T-helper 22 cell (primary cell): ENCODE results near the gene SEC31B.
A peak's percentile ranks its signal among the peaks of the same experiment; 100 is the strongest.

Source experiments
- DNase-seq: peaks from one replicate; pipeline ENCODE4 v3.0.0-alpha.2; 2020; ENCODE audit warnings: low read depth

The SEC31B gene

DNA sequence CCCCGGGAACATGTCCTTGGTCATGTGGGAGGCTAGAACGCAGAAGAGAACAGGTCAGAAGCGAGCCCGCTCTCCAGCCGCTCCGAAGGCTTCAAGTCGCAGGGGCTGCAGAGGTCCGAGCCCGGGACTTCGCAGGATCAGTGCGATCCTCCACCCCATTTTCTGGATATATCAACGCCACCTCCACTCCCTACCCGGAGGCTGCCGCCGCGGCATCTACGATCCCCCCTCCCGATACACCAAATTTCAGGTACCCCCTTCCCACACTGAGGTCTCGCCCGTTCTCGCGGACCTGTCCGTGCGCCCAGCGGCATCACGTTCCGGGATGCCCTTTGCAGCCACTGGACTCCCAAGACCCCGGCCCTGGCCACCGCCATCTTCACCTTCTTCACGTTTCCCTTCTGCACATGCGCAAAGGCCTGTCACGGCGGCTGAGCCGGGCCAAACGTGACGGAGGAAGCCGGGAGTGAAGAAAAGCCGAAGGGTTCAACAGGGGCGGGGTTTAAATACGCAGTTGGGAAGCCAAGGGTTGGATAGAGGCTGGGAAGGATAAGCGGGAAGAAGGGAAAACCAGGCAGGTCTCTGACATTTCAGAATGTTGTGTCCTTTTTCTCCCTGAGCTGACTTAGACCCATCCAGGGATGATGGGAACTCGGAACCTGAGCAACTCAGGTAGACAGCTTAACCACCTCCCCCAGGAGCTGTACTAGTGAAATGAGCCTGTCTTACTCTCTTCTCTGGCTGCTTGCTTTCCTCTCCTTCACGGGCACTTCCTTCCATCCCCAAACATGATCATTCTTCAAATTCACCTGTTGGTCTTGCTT lies 10.0 kb upstream of the SEC31B start, which contains the start of gene NDUFB8:
Gene NDUFB8 (minus strand): TSS at position 397 of the 824 bp plus-strand sequence. CDS start 20 bp downstream, at position 377.
- peak; percentile 70 for DNase-seq

- no peak for DNase-seq
These were observed 9.3 kb upstream of the SEC31B start for GRCh38 chr10:100528921-100529474.

- peak; percentile 12 for DNase-seq
These were observed 8.6 kb upstream of the SEC31B start for GRCh38 chr10:100528123-100528886.

DNA sequence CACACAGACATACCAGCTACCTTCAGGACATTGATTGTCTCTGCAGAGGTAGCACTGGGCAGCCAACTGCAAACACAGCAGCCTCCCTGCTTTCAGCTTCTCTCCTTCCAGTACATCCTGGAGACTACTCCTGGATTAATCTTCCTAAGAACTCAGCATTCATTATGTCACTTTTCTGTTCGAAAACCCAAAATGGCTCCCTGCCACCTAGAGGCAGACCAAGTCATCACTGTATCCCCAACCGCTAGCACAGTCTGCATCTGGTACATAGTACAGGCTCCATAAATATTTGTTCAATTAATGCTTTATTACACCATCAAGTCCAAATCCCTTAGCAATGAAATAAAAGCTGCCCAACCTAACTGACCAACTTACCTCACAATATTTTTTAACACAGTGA lies 5.0 kb upstream of the SEC31B start:
- DNase-seq: no peak

DNA sequence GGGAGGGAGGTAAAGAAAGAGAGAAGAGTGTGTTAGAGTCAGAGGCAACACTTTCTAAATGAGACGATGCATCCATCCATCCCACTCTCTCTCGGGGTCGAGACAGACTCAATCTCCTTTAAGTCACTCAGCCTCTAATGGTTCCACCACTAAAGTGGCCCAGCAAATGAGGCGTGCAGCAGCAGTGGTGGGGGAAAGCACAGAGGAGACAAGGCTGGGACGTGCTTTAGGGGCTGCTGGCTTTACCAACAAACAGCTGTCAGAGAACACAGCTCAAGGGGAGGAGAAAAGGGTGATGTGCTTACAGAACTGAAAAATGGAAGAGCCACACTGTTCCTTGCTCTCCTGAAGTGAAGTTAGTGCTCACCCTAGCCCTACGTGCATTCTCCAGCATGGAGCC lies 4.5 kb upstream of the SEC31B start:
- no peak for DNase-seq

- DNase-seq: no peak
These were observed 3.3 kb upstream of the SEC31B start for GRCh38 chr10:100522945-100523344.

DNA sequence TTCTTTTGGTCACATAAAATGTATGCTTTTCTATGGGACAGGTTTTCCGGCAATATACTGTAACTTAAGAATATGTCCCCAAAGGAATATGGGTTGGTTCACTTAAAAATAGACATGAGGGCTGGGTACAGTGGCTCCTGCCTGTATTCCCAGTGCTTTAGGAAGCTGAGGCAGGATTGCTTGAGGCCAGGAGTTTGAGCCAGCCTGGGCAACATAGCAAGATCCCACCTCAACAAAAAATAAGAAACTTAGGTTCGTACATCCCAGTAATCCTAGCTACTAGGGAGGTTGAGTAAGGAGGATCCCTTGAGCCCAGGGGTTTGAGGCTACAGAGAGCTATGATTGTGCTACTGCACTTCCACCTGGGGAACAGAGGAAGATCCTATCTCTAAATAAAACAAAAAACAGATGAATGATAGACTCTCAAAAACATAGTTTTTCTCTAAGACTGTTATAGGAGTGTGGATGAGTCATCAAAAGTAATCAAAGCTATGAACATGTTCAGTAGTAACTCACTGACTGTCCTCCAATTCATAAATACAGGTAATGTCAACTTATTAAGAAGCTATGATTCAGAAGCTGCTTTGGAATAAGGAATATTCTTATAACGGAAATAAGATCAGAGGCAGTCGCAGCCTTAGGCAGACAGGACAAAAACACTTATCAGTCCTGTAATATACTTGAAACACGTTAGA lies 2.6 kb upstream of the SEC31B start:
- DNase-seq: no peak

DNA sequence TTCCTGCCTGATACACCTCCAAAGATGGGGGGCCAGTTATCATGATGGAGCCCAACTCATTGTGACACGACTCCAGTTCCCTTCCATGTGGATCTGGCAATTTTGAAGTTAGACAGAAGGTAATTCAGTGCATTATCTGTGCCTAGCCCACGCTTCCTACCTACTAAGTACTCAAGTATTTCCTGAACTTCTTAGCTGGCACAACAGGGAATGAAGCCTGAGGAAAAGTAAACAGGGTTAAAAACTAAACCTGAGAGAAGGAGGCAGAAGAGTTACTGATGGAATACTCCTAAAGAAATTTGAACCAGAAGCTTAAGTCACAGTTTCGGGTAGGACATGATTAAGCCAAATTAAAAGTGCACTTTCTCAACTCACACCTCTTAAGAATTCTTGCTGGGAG lies 1.1 kb upstream of the SEC31B start:
- DNase-seq: no peak

DNA sequence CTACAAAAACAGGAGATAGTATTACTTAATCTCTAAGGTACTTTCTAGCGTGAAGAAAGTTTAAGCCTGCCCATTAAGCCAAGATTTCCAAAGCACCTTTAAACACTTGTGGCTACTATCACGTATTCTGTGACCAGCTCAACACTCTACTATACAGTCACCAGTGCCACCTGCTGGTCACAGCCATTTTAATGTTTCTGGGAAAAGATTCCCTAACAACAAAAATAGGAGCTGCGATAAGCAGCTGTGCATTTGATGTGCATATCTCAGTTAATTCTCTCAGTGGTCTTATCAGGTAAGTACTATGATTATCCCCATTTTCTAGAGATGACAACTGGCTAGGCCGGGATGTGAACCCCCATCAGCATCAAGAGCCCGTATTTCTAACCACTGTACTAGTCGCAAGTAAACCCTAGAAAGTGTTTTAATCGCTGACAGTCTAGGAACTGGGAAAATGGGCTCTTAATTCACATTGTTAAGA lies 860 bp downstream of the SEC31B start:
- DNase-seq: peak; percentile 12

- no peak for DNase-seq
These were observed 2.8 kb downstream of the SEC31B start for GRCh38 chr10:100516847-100517246.

DNA sequence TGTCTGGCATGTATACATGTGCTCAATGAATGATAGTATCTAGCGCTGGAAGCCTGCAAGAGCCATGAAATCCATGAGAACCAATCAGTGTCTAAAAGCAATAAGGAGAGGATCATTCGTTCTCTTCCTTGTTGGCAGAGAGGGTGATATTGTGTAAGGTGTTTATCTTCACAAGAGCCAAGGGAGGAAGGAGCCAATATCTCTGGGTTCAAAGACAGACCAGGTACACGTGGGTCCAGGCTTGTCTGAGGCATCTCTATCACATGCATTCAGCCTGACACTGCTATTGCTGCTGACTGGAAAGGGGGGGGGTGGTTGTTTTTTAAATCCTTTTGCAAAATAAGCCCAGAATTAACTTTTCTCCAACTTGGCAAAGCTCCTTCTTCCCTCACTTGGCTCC lies 4.0 kb downstream of the SEC31B start:
- DNase-seq: no peak

- peak; percentile 59 for DNase-seq
These were observed 8.9 kb downstream of the SEC31B start for GRCh38 chr10:100510533-100511308.

- no peak for DNase-seq
These were observed 10.3 kb downstream of the SEC31B start for GRCh38 chr10:100509241-100509840.

GRCh38 chr10:100508691-100509150 lies 10.9 kb downstream of the SEC31B start:
- no peak for DNase-seq

DNA sequence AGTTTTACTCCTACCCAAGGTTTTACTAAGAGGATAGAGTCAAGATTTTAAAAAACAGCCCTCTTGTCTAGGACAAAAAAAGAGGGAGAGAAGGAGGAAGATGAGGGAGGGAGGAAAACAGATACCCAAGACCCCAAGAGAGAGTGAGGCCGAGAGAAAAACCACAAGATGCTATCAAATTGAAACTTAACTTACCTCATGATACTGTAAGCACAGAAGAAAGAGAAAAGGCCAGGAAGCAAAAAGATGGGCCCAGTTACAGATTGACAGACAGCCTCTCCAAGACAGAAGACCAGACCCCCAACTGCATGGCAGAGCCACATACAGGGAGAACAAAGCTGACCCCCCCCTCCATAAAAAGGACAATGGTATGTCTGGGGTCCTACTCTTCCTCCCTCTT lies 11.4 kb downstream of the SEC31B start:
- no peak for DNase-seq

DNA sequence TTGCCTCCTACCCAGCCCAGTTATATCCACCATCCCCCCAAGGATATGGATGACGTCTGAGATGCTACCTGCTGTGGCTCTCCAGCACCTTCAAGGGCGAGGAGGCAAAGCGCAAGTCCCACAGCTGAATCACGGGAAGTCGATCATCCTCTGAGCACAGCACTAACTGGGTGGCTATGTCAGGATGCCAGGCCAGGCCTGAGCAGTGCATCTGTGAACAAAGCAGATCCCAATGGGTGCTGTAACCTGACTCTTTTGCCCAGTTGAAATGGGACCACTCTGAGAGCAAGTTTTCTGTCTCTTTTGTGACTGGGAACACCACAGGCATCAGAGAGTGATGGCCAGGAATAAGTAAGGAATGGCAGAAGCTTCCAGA lies 12.3 kb downstream of the SEC31B start:
- no peak for DNase-seq

- no peak for DNase-seq
These were observed 12.9 kb downstream of the SEC31B start for GRCh38 chr10:100506596-100507356.

DNA sequence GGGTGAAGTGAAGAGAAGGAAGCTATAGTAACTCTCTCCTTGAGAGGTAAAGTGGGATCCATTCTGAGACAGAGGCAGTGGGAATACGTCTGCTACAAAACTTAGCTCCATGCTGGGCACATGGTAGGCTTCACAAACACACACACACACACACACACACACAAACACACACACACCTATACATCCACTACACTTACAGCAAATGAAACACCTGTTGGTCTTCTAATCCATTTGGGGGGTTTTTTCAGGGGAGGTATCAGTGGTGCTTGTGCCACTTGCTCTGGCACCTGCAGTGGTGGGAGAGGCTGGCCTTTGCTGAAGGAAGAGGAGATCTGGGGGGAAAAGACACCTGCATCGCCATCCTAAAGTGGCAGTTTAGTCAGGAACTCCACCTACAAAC lies 14.5 kb downstream of the SEC31B start:
- DNase-seq: no peak

GRCh38 chr10:100504096-100504495 lies 15.6 kb downstream of the SEC31B start:
- DNase-seq: no peak

GRCh38 chr10:100502926-100503494 lies 16.7 kb downstream of the SEC31B start:
- no peak for DNase-seq
